Measurements from ENCODE around the gene DNER. TPM values are rescaled to one million over a fixed set of nuclear protein-coding genes. Genes with fewer than 3 reads are reported as not detected.

The DNER gene
- total and polyA plus RNA-seq, 2 experiments from 2014 or later, result 4.7 to 8.8 TPM

- TF ChIP-seq CTCF (conservative IDR thresholded peaks at IDR 0.05; ENCODE audit: low read depth in 2 of 2) (no peak), POLR2AphosphoS5 (IDR thresholded peaks at IDR 0.05; ENCODE audit: low read depth) (no peak)
- TF ChIP-seq, protein P1, sequence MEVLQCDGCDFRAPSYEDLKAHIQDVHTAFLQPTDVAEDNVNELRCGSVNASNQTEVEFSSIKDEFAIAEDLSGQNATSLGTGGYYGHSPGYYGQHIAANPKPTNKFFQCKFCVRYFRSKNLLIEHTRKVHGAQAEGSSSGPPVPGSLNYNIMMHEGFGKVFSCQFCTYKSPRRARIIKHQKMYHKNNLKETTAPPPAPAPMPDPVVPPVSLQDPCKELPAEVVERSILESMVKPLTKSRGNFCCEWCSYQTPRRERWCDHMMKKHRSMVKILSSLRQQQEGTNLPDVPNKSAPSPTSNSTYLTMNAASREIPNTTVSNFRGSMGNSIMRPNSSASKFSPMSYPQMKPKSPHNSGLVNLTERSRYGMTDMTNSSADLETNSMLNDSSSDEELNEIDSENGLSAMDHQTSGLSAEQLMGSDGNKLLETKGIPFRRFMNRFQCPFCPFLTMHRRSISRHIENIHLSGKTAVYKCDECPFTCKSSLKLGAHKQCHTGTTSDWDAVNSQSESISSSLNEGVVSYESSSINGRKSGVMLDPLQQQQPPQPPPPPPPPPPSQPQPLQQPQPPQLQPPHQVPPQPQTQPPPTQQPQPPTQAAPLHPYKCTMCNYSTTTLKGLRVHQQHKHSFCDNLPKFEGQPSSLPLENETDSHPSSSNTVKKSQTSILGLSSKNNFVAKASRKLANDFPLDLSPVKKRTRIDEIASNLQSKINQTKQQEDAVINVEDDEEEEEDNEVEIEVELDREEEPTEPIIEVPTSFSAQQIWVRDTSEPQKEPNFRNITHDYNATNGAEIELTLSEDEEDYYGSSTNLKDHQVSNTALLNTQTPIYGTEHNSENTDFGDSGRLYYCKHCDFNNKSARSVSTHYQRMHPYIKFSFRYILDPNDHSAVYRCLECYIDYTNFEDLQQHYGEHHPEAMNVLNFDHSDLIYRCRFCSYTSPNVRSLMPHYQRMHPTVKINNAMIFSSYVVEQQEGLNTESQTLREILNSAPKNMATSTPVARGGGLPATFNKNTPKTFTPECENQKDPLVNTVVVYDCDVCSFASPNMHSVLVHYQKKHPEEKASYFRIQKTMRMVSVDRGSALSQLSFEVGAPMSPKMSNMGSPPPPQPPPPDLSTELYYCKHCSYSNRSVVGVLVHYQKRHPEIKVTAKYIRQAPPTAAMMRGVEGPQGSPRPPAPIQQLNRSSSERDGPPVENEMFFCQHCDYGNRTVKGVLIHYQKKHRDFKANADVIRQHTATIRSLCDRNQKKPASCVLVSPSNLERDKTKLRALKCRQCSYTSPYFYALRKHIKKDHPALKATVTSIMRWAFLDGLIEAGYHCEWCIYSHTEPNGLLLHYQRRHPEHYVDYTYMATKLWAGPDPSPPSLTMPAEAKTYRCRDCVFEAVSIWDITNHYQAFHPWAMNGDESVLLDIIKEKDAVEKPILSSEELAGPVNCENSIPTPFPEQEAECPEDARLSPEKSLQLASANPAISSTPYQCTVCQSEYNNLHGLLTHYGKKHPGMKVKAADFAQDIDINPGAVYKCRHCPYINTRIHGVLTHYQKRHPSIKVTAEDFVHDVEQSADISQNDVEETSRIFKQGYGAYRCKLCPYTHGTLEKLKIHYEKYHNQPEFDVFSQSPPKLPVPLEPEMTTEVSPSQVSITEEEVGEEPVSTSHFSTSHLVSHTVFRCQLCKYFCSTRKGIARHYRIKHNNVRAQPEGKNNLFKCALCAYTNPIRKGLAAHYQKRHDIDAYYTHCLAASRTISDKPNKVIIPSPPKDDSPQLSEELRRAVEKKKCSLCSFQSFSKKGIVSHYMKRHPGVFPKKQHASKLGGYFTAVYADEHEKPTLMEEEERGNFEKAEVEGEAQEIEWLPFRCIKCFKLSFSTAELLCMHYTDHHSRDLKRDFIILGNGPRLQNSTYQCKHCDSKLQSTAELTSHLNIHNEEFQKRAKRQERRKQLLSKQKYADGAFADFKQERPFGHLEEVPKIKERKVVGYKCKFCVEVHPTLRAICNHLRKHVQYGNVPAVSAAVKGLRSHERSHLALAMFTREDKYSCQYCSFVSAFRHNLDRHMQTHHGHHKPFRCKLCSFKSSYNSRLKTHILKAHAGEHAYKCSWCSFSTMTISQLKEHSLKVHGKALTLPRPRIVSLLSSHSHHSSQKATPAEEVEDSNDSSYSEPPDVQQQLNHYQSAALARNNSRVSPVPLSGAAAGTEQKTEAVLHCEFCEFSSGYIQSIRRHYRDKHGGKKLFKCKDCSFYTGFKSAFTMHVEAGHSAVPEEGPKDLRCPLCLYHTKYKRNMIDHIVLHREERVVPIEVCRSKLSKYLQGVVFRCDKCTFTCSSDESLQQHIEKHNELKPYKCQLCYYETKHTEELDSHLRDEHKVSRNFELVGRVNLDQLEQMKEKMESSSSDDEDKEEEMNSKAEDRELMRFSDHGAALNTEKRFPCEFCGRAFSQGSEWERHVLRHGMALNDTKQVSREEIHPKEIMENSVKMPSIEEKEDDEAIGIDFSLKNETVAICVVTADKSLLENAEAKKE (CRISPR knock-in tag; IDR thresholded peaks at IDR 0.05), result no peak
Measured at GRCh38 chr2:229422063-229422462, 292.3 kb downstream of the DNER start (continued).

DNA sequence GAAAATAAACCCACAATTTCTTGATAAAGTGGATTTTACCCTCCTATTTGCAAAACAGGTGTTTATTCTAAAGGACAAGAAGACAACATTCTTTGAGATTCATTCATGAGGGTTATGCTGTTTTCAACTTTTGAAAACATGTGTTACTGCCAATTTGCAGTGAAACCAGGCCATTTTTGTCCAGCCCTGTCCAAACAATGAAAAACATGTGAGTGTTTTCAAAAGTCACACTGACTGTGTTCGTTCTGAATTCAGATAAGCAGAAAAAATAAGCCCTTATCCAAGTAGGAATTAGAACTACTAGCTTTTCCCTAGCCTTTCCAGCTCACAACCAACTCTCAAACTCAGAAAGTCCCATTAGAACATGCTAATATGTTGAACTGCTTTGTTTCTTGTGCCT is 295.2 kb downstream of the DNER start:
- no peak for ATAC-seq
- H3K9me3 Mint-ChIP-seq, result peaks cover 3% of the 10 kb centered on the region; the same call in 1 of the 3 replicates
- H3K4me3 ChIP-seq, result no peak overlapping the region
- no peaks in the 10 kb centered on the region for H3K36me3 ChIP-seq (ENCODE audit: insufficient read depth)
- H3K79me2 ChIP-seq (replicated peaks; ENCODE audit: insufficient read depth), result no peaks in the 10 kb centered on the region
- H3K27ac ChIP-seq (ENCODE audit: low read depth), result no peak overlapping the region
- H3K36me3 Mint-ChIP-seq (ENCODE audit: low read depth), result peaks cover 4% of the 10 kb centered on the region; the same call in 2 of the 3 replicates
- no peak overlapping the region for H3K4me2 ChIP-seq
- peaks cover 17% of the 10 kb centered on the region for H3K4me1 ChIP-seq (ENCODE audit: insufficient read depth)
- H3F3A ChIP-seq (replicated peaks; ENCODE audit: low read depth), result no peaks in the 10 kb centered on the region
- H3K9me2 ChIP-seq (ENCODE audit: insufficient read depth), result no peaks in the 10 kb centered on the region; the same call in 1 of the 2 replicates
- H4K20me1 ChIP-seq (replicated peaks; ENCODE audit: insufficient read depth), result no peaks in the 10 kb centered on the region
- H3K27me3 Mint-ChIP-seq (ENCODE audit: insufficient read depth, low read depth, poor library complexity), result no peaks in the 10 kb centered on the region
- DNase-seq (ENCODE audit: low spot score), result no peak
- H3K4me3 Mint-ChIP-seq, result no peak overlapping the region
- no peak overlapping the region for H2AFZ ChIP-seq
- no peak for TF ChIP-seq CTCF (conservative IDR thresholded peaks at IDR 0.05; ENCODE audit: low read depth in 2 of 2)
- H3K27me3 ChIP-seq (ENCODE audit: insufficient read depth), result no peaks in the 10 kb centered on the region
- H3K4me1 Mint-ChIP-seq, result peaks cover 18% of the 10 kb centered on the region
- no peak overlapping the region for H3K27ac Mint-ChIP-seq

Measured in GM23338 (cell line).